ENCODE data around the gene PRSS38. TPM values are rescaled to one million over a fixed set of nuclear protein-coding genes. Genes with fewer than 3 reads are reported as not detected.

Gene PRSS38
- total RNA-seq, 1 experiment from 2014 or later: not detected

DNA sequence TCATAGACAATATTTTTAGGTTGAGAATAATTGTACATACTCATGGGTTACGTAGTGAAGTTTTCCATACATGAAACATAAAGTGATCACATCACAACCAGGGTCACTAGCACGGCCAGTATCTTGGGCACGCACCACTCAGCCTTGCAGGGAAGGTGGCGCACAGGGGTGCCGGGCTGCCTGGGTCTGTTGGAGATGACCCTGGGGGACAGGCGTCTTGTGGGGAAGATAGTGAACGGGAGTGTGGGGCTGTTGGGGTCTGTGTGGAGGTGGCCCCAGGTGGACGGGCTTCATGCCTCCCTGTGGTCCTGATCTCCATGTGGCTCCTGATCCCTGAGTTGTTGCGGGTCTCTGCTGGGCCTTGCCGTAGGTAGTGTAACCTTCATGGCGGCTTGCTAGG is 38.3 kb upstream of the PRSS38 start:
- no peak for DNase-seq (ENCODE audit: low read depth)
- in situ Hi-C loops (cut with HindIII; ENCODE audit: low pct_unique_long_range_greater_than_20kb, low sequenced_read_pairs): no loop called here

- in situ Hi-C loops (cut with HindIII; ENCODE audit: low pct_unique_long_range_greater_than_20kb, low sequenced_read_pairs): no loop called here
- DNase-seq (ENCODE audit: low read depth): no peak
Observed at GRCh38 chr1:227777646-227778045, 37.8 kb upstream of the PRSS38 start.

DNA sequence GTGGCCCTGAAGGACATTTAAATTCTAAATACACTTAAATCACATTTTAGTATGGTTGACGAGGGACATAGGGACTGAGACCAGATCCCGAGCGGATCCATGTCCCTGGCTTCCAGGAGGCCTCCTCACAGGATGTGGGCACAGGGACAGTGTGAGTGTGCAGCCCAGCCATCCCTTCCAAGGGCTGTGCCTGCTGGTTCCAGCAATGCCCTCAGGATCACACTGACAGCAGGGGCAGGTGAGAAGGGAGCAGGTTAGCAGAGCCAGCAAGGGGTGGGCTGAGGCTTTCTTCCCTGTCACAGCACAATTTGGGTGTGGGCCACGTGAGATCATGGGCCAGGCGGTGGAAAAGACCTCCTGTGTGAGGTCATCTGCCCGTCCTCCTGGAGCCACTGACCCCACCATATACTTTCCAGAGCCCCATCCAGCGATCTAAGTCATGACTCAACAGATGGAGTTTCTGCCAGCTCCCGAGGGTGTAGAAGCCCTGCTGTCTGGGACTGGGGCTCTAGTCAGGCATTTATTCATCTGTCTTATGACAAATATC is 37.0 kb upstream of the PRSS38 start:
- no peak for DNase-seq (ENCODE audit: low read depth)
- in situ Hi-C loops (cut with HindIII; ENCODE audit: low pct_unique_long_range_greater_than_20kb, low sequenced_read_pairs): no loop called here

GRCh38 chr1:227779021-227779441 is 36.4 kb upstream of the PRSS38 start:
- DNase-seq (ENCODE audit: low read depth): no peak
- in situ Hi-C loops (cut with HindIII; ENCODE audit: low pct_unique_long_range_greater_than_20kb, low sequenced_read_pairs): no loop called here

- DNase-seq (ENCODE audit: low read depth): no peak
- in situ Hi-C loops (cut with HindIII; ENCODE audit: low pct_unique_long_range_greater_than_20kb, low sequenced_read_pairs): no loop called here
Observed at GRCh38 chr1:227779685-227780084, 35.8 kb upstream of the PRSS38 start.

DNA sequence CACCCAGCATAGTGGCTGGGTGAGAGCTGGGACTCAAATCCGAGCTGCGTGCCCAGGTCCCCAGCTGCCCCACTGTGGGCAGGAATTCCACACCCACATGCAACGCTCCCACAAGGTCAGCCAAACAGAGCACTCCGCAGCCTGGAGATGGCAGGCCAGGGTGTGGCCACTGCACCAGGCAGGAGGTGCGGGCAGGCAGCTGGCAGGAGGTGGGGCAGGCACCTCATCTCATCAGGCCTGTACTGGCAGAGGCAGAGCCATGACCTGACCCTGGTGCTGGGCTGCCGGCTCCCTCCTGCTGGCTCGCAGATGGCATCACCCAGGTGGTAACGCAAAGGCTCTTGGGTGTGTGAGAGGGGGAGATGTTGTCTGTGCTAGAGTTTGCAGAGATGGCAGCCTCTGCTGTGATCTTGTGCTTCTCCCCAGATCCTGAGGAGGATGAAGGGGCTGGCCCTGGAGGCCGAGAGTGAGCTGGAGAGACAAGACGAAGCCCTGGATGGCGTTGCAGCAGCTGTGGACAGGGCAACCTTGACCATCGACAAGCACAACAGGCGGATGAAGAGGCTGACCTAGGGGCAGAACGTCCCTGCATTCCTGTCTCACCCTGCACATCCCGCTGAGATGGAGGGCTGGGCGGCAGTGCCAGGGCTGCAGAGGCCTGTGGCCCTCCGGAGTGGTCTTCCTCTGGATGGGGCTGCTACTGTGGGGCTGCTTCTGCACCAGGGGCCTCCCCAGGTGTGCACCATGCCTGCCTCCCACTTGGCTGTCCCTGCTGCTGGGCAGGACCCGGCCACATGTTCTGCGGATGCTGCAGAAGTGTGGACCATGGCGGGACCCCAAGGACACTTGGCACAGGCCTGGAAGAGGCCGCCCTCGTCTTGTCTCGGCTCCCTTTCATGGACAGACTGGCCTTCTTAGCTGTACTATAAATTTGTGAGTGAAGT is 35.1 kb upstream of the PRSS38 start:
- no peak for DNase-seq (ENCODE audit: low read depth)
- in situ Hi-C loops (cut with HindIII; ENCODE audit: low pct_unique_long_range_greater_than_20kb, low sequenced_read_pairs): no loop called here

- DNase-seq (ENCODE audit: low read depth): no peak
- in situ Hi-C loops (cut with HindIII; ENCODE audit: low pct_unique_long_range_greater_than_20kb, low sequenced_read_pairs): no loop called here
Observed at GRCh38 chr1:227781314-227781930, 34.1 kb upstream of the PRSS38 start.

GRCh38 chr1:227782226-227782625 is 33.2 kb upstream of the PRSS38 start:
- in situ Hi-C loops (cut with HindIII; ENCODE audit: low pct_unique_long_range_greater_than_20kb, low sequenced_read_pairs): no loop called here
- no peak for DNase-seq (ENCODE audit: low read depth)

DNA sequence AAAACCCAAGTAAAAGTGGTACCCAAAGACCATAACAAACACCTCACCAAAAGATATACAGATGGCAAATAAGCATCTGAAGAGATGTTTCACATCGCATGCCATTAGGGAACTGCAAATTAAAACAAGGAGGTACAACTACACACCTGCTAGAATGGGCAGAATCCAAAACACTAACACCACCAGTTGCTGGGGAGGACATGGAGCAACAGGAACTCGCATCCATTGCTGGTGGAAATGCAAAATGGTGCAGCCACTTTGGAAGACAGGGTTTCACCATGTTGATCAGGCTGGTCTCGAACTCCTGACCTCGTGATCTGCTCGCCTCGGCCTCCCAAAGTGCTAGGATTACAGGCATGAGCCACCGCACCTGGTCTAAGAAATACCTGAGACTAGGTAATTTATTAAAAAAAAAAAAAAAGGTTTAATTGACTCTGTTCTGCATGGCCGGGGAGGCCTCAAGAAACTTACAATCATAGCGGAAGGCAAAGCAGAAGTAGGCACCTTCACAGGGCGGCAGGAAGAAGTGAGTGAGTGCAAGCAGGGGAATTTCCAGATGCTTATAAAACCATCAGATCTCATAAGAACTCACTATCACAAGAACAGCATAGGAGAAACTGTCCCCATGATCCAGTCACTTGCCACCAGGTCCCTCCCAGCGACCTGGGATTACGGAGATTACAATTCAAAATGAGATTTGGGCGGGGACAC is 30.2 kb upstream of the PRSS38 start:
- in situ Hi-C loops (cut with HindIII; ENCODE audit: low pct_unique_long_range_greater_than_20kb, low sequenced_read_pairs): no loop called here
- DNase-seq (ENCODE audit: low read depth): no peak

DNA sequence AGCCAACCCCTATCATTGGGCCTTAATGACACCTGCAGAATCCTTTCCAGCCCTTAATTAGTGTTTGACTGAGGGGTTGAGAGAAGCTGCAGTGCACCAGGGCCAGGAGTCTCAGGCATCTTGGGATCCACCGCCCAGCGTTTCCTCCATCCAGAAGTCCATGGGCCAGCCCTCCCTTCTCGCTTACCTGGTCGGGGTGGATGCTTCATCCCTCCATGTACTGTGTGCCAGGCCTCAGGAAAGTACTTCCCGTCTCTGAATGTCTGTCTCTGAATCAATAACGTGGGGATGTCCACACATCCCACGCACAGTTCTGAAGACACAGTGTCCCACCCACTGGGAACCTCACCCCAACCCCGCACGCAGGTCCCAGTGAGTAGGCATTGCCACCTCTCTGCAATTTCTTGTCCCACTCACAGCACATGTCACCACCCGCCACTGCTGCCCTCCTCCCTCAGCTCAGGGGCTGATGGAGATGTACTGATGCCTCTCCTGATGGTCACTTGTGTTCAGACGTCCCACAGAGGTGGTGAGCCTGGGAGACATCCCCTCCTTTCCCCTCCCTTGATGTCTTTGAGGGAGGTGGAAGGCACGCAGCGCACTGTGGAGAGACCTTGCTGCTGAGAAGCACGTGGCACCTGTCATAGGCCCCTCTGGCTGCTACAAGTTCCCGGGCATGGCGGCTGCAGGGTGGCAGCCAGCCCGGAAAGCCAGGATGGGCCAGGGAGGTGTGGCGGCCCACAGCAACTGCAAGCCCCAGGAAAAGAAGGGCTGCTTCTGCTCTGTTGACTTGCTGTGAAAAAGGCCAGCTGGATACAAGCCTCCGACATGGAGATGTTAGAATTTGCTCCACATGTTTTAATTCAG is 29.4 kb upstream of the PRSS38 start:
- no peak for DNase-seq (ENCODE audit: low read depth)
- in situ Hi-C loops (cut with HindIII; ENCODE audit: low pct_unique_long_range_greater_than_20kb, low sequenced_read_pairs): no loop called here

DNA sequence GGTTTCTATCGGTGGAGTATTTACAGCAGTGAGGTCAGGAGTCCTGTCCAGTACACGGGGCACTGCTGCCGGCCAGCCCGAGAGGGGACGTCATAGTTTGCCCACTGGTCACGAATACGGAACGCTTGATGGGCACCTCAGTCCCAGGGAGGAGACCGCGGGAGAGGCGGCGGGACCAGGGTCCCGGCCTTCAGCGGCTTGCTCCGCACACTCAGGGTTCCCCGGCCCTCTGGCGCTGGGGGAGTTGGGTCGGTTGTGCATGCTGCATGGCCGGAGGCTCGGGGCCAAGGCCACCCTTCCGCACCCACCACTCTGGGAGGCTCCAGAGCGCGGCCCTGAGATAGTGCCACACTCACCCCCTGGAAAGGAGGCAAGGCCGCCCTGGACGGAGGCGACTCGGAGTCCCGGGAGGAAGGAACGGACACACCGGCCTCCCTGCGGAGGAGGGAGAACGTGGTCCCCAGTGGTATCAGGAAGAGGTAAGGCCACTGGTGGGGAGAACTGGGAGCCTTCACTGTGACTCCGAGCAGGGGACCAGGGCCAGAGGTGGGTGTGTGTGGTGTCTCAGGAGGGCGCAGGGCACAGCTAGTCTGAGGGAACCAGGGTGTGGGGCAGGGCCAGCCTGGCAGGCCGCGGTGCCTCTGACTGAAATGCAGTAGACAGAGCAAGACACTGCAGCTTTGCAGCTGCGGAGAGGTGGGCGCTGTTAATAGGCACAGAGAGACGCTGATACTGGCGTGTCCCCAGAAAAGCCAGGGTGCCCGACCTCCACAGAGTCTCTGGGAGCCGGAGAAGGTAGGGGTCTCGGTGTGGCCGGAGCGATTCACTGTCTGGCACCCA is 28.6 kb upstream of the PRSS38 start:
- in situ Hi-C loops (cut with HindIII; ENCODE audit: low pct_unique_long_range_greater_than_20kb, low sequenced_read_pairs): no loop called here
- no peak for DNase-seq (ENCODE audit: low read depth)

- in situ Hi-C loops (cut with HindIII; ENCODE audit: low pct_unique_long_range_greater_than_20kb, low sequenced_read_pairs): no loop called here
- peak; percentile 81 for DNase-seq (ENCODE audit: low read depth)
Observed at GRCh38 chr1:227787513-227788270, 27.8 kb upstream of the PRSS38 start.

DNA sequence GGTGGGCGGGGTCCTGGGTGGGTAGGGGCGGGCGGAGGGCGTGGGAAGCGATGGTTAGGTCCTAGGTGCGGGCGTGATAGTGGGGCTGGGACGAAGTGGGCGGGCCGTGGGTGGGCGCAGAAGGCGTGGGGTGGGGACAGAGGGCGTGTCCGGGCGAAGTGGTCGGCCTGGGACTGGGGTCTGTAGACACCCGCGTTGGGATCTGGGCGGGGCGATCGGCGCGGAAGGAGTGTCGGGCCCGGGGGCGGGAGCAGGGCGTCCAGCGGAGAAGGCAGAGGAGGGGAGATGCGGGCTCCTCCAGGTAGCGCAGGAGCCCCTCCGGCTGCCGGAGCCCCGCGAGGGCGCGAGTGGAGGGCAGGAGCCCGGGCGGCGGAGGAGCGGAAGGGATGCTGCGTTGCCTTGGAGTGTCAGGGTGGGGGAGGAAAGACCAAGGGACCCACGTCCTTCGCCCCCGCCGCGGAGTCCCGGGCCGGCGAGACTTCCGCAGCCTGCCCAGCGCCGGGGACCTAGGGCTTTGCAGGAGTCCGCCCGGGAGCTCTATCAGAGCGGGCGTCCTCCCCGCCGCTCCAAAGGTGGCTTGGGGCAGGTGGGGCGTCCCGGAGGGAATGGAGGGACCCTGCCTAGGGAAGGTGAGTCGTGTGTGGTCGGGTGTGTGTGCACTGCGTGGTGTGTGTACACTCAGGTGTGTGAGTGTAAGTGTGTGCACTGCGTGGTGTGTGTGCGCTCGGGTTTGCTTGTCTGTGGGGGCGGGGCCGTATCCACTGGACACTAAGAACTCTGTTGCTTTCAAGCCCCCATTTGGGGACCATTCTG is 27.0 kb upstream of the PRSS38 start:
- DNase-seq (ENCODE audit: low read depth): peak; percentile 74
- in situ Hi-C loops (cut with HindIII; ENCODE audit: low pct_unique_long_range_greater_than_20kb, low sequenced_read_pairs): no loop called here

DNA sequence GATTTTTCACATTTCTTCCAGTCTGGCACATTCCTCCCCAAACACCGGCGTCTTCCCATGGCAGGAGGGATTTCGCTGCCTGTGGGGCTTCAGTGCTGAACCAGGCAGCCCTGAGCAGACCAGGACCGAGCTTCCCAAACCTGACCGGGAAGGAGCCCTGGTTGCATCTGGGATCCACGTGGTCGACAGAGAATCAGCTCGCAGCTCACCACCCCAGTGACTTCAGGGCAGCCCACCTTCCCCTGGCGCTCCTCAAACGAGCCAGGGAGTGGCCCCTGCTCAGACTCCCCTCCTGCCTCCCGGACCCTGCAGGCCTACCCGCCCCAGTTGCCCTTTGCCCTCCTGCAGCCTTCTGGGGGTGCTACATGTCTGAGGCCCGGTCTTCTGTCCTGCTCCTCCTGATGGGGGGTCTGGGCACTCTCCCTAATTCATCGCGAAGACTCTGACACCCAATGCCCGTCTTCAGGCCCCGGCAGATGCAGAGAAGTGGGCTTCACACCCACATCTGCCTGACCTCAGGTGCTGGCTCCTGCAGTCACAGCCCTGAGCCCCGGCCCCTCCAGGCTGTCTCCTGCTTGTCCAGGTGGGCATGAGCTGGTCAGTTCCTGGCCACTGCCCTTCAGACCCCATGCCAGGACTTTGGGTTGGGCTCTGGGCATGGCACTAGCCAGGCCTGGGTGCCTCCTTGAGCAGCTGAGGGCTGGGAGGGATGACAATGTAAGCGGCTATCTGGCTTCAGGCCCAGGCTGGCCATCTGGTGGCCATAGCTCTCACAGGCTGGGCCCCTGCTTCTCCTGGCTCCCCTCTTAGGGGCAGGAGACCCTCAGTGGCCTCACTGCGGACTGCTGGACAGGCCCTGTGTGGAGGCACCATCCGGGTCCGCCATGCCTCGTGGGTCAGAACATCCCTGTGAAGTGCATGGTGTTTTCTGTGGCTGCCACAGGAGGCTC is 26.1 kb upstream of the PRSS38 start:
- DNase-seq (ENCODE audit: low read depth): no peak
- in situ Hi-C loops (cut with HindIII; ENCODE audit: low pct_unique_long_range_greater_than_20kb, low sequenced_read_pairs): no loop called here

DNA sequence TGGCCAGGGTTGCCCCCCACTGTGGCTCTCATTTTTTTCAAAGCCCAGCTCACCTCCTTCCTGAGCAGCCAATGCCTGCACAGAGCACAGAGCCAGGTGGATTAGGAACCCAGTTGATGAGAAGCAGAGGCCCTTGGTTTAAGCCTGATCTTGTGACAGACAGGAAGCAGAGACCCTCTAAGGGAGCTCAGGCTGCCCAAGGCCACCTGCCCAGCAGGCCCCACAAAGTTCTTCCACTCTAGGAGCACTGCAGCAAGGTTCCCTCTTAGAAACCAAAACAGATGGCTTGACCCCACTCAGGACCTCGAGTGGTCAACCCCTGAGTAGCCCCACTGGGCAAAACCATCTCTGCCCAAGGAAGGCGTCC is 25.5 kb upstream of the PRSS38 start:
- in situ Hi-C loops (cut with HindIII; ENCODE audit: low pct_unique_long_range_greater_than_20kb, low sequenced_read_pairs): no loop called here
- no peak for DNase-seq (ENCODE audit: low read depth)
